ENCODE measurements around the gene NRF1.
A peak's percentile ranks its signal among the peaks of the same experiment; 100 is the strongest.

NRF1 gene

DNA sequence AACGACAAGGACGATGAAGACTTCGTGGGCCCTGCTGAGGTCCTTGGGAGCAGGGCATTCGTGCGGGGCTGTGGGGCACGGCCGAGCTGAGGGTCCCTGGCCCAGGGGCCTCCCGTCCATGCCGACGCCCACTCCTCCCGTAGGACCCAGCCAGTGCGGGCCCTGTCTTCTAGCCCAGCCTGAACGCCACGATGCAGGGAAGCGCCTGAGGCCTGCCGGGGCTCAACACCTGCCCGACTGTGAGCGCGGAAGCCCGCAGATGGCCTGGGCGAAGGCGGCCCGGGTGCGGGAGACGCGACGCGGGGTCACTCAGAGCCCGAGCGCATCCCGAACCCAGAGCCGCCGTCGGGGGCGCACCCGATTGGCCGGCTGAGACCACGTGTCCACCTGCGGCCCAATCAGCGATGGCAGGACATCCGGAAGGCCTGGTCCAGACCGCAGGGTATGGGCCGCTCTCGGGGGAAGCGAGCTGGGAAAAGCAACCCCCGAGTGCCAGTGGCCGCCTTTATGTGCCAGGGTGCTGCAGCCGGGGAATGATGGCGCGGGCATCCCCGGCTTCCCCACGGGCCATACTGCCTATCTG lies 151.0 kb downstream of the NRF1 start:
- intact Hi-C loops (cut with DNase I) = no loop called here
- peak in 1 of 10 donors; percentile 74 for DNase-seq

DNA sequence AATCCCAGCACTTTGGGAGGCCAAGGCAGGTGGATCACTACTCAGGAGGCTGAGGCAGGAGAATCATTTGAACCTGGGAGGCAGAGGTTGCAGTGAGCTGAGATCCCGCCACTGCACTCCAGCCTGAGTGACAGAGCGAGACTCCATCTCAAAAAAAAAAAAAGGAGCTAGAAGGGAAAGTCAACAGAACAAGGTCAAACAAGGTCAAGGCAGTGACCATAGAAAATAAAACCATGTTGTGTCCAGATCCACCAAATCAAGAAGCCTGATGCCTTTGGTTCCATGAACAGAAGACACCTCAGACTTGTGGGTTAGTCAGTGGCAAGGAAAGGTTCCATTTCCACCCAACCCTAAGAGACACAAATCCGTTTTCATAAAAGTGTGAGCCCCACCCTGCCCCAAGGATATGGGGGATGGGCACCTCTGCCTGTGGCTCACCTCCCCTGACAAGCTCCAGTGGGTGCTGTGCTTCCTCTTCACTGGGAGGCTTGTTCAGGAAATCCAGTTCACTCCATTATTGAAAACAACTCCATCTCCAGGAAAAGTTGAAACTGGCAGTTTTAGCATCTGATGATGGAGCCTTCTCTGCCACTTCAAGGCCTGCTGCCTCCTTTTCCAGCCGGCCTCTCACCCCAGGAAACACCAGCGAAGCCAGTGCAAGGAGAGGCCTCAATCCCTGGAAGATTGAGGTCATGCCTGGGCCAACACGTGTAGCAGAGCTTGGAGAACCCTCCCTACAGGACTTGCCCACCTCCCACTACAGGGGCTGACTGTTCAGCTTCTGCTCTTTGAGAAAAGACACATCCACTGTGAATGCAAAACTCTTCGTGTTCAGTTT lies 152.9 kb downstream of the NRF1 start:
- peak in 1 of 10 donors; percentile 50 for DNase-seq
- intact Hi-C loops (cut with DNase I) = no loop called here

DNA sequence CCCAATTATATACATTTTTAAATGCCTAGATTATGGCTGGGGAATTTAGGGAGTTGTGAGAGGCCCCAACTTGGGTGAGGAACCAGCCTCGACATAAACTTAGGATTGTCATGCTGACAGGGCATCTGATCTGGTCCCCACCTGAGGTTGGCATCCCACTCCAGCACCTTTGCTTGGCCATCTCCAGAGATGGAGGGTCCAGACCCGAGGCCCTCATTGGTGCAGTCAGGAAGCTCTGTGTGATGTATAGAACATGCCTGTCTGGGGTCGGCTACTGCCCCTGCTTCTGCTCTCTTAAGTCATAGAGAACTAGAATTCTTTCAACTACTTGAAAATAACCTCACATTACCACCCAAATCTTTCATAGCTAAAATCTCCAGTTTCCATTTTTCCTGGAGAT lies 153.8 kb downstream of the NRF1 start:
- DNase-seq = peak in 1 of 10 donors; percentile 55
- intact Hi-C loops (cut with DNase I) = no loop called here

DNA sequence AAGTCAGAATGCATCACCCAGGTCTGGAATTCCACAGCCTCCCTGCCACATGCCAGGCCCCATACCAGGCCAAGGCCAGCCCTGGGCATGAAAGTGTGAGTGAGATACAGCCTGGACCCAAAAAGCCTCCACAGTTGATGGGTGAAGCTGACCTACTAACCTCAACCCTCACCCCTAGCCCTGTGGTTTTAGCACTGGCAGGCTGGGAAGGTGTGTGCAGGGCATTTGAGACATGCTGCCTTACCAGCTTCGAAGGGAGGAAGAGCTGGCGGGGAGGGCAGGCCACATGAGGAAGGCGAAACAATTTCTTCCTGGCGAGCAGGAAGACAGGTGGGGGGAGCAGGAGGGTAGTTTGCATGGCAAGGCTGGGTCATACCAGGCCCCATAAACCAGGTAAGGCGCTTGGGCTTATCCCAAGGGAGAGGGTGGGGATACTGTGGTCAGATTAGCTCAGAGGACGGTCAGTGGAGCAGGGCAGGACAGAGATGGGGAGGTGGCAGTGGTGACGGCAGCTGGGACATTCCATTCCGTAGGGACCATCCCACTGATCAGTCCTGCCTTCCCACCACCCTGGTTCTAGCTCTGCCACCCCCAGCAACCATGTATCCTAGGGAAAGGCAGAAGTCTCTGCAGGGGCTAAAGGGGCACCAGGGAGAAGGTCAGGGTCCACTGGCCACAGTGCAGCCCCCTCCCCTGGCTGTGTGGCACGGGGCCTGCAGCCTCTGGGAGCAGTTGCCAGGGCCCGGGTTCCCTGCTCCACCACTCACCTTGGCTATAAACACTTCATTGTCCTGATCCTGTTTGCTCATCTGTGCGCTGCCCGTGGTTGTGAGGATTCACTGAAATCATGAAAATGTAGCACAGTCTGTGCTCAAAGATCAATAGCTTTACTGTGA lies 155.8 kb downstream of the NRF1 start:
- intact Hi-C loops (cut with DNase I) = no loop called here

DNA sequence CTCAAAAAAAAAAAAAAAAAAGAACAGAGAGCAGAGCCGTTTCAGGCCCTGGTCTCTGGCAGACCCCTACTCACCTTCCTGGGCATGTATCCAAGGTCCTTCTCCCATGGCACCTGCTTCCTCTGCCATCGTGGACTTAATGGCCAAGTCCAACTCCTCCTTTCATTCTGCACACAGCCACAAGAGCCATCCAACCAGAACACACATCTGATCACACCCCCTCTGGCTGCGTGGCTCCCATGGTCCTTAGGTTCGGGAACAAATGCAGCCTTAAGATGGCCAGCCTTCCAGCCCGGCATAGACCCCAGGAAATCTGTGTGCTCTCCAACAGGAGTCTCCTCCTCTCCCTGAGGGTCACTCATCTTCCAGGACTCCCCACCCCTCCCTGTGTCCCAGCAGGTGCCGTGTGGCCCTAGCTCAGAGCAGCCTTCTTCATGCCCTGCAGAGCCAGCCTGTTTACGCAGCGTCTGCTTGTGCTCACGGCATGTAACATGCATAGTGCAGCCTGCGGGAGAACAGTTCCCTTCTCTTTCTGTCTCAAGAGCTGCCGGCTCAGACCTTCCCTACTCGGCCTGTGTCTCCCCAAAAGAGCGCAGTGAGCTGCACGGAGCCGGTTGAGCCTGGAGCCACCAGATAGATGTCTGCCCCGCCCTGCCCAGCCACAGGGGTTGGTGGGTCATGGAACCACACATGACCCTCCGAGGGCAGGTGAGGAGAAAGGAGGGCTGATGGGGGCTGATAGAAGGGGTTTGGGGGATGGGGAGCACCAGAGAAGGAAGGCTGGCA lies 157.3 kb downstream of the NRF1 start:
- intact Hi-C loops (cut with DNase I) = no loop called here
- DNase-seq = peak in 2 of 10 donors; percentile 29 to 57

More for the DNA sequence above, 155.8 kb downstream of the NRF1 start:
- peak in 1 of 10 donors; percentile 67 for DNase-seq

DNA sequence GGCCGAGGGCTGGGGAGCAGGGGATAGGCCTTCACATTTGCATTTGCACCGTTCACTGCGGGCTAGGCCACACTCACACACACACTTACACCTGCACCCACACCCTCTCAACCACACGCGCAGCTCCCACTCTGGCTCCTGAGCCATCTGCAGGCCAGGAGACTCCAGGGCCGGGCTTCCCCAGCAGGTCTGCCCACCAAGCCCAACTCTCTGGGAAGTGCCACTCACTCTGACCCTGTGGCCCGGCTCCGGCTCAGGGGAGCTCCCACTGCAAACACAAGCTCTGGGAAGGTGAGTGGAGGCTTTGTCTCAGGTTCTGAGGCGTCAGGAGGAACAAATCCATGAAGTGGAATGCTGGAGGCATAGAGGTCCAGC lies 157.9 kb downstream of the NRF1 start:
- peak in 2 of 10 donors; percentile 63 to 71 for DNase-seq
- intact Hi-C loops (cut with DNase I) = no loop called here

DNA sequence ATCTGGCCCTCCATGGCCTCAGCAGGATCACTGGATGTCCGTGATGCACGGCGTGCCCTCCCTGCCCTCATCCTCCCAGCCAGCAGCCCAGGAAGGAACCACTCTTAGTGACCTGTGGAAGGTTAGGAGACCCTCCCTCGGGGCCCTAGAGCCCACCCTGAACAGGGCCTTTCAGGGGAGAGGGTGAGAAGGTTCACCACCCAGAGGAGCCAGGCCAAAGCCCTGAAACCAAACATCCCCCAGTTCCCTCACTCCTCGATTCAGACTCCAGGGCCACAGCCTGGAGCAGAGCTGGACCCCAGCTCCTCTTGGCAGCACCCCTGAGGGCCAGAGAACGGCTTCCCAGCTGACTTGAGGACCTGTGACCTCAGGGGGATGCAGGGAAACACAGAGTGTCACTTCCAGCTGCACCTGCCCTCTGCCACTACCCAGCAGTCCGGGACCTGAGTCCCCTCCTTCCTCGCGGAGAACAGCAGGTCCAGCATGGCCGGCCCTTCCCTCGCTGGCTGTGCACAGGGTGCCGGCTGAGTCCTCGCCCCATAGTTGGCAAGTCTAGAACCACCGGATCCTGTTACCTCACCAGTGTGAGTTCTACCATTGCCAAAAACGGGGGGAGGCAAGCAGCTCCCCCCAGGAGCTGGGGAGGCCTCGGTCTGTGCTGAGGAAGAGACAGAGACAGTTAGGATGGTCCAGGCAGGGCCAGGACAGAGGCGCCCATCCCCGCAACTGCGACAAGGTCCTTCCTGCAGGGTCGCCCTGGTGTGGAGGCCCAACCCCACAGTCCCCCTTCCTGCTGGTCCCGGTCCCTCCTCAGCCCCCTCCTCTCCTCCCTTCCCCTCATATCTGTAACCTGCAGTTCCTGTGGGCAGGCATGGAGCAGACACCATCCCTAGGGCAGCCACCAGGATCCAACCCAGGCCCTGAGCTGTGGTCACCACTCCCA lies 158.6 kb downstream of the NRF1 start:
- peak in 2 of 10 donors; percentile 72 to 75 for DNase-seq
- intact Hi-C loops (cut with DNase I) = no loop called here

DNA sequence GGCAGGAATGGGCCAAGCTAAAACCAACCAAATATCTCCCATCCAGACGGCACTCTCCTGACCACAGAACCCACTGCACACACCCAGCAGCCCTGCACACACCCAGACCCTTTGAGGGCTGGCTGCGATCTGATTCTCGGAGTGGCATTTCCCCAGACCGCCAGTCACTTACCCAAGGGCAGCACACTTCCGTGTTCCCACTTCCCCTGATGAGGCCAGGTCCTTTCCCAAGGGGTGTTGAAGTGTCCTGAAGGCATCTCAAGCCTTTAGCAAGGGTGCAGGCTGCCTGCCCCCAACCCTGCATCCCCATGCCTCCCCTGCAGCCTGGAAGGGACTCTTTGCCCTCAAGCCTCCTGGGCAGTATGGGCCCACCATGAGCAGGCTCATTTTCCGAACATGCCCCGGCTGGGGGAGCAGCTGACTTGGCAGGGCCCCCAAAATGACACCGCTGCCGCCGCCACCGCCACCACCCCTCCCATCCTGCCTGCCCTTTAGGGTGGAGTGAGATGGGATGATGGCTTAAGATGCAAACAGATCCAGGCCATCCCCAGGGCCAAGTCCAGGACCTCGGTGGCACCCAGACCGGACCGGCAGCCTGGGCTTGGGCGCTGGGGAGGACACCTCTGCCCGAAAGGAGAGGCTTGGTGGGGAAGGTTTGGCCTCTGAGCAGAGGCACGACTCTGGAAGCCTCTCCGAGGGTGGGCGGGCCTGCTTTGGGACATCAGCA lies 159.8 kb downstream of the NRF1 start:
- intact Hi-C loops (cut with DNase I) = no loop called here

DNA sequence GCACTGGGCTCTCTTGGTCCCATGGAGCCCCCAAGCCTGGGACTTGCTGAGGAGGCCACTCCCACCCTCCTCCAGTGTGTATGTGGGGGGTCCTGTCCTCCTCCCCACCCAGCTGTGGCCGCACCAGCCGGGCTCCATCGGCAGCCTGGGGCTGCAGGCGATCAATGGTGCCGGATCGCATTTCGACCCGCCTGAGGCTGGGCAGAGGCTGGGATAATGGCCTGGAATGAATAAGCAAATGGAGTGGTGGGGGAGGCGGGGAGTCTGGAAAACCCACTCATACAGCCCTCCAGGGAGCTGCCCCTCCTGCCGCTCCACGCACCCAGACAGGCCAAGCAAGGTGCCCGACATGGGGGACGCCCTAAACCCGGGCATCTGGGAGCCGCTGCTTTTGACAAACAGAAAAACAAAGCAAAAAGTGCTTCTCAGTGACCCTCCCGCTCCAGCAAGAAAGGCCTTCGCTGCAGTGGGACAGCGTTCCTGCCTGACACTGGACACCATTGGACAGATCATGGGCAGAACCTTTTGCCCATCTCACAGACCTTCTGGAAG lies 160.5 kb downstream of the NRF1 start:
- intact Hi-C loops (cut with DNase I) = no loop called here

More for the DNA sequence above, 159.8 kb downstream of the NRF1 start:
- peak in 2 of 10 donors; percentile 69 to 83 for DNase-seq

DNA sequence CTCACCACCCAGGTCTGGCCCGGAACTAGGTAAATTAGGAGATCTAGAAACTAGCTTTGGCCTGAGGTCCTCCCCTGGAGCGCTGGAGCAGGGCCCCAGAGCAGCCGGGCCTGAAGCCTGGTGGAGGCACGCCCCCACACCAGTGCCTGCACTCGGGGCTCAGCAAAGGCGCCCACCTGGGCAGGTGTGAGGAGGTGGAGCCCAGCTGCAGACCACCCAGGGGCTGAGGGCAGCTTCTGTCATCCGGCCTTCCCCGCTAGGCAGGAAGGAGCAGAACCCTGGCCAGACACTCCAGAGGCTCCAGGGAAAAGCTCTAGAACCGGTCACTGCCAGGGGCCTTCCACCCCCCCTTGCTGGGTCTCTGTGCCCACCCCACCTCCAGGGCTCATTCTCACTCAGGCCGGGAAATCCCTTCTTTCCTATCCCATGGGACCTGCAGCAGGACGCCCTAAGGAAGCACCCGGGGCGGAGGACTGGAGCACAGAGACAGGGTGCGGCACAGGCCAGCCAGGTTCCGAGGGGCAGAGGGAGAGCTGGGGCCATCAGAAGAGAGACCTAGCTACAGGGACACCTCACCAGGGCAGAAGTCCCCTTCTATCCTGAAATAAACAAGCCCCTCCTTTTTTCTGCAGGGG lies 161.2 kb downstream of the NRF1 start:
- DNase-seq = peak in 1 of 10 donors; percentile 52

More for the DNA sequence above, 160.5 kb downstream of the NRF1 start:
- peak in 1 of 10 donors; percentile 7 for DNase-seq

DNA sequence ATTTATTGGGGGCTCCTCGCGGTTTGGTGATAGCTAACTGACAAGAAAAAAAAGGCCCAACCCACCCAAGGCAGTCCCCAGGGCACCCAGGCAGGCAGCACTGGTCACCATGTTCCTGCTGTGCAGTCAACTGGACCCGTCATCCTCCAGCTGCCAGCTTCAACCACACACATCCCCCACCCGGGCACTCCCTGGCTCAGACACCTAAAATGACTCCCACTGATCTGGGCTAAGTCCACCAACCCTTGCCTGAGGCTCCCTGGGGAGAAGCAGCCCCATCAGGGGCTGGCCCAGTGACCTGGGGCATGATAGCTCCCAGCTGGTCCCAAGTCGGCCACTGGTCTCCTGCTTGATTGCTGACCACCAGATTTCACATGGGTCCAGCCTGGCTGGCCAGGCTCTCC lies 161.8 kb downstream of the NRF1 start:
- DNase-seq = peak in 1 of 10 donors; percentile 79
- intact Hi-C loops (cut with DNase I) = no loop called here

More for the DNA sequence above, 161.2 kb downstream of the NRF1 start:
- intact Hi-C loops (cut with DNase I) = no loop called here

DNA sequence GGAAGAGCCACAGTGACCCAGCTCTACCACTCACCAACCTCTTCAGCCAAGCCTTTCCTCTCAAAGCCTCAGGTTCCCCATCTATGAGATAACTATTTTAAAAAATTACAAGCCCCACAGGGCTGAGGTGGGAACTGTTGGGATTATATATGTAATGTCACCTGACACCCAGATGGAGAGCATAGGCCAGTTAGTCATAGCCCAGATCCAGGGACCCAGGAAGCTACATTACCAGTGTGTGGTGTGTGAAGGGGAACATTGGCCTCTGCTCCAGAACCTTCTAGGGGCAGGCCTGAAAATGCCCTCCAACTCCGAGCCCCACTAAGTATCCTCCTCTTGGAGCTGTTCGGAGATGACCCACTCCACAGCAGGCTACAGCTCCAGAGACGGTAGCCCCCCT lies 162.4 kb downstream of the NRF1 start:
- DNase-seq = no peak
- intact Hi-C loops (cut with DNase I) = no loop called here

DNA sequence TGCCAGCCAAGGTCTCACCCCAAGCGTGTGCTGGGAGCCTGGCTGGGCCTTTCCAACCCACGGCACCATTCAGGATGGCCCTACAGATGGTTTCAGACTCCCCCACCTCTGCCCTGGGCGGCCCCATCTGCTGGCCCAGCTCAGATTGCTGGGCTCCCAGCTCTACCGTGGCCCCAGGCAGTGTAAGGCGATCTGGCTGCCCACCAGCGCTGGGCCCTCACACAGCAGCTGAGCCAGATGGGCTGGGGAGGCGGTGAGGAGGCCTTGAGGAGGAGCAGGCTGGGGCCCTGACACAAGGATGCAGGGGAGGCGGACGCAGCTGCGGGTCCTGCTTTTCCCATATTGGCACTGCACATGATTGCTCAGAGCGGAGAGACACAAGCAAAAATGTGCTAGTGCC lies 162.8 kb downstream of the NRF1 start:
- intact Hi-C loops (cut with DNase I) = no loop called here
- peak in 1 of 10 donors; percentile 82 for DNase-seq

DNA sequence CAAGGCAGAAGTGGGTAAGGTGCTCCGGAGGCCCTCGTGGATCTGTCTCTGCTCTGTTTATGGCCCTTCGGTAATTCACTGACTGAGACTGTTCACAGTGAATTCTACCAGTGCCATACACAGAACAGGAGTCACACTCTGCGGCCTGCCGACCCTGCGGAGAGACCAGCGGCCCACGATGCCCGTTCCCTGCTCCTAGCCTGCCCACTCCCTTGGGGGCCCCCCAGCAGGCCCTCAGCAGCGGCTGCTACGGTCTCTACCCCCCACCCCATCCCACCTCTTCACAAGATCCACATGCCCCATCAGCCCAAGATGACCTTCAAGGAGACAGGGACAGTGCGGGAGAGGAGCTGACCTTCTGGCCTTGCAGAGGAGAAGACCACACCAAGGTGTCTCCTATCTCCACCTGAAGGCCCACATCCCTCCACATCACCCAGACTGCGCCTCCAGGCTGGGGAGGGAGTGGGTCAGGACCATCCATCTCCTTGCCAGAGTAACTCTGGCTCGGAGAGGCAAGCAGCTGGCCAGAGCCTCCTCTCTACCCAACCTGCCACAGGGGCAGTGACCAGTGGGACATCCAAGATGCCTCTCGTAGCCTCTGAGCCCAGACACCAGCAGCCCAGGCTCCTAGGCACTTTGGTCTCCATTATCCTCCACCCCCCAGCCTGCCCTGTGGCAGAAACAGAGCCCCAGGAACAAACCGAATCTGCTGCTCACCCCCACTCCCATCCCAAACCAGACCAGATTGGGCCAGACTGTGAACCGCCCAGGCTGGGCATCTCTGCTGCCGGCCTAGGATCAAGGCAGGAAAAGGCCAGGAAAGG lies 163.6 kb downstream of the NRF1 start:
- DNase-seq = peak in 1 of 10 donors; percentile 71
- intact Hi-C loops (cut with DNase I) = no loop called here

DNA sequence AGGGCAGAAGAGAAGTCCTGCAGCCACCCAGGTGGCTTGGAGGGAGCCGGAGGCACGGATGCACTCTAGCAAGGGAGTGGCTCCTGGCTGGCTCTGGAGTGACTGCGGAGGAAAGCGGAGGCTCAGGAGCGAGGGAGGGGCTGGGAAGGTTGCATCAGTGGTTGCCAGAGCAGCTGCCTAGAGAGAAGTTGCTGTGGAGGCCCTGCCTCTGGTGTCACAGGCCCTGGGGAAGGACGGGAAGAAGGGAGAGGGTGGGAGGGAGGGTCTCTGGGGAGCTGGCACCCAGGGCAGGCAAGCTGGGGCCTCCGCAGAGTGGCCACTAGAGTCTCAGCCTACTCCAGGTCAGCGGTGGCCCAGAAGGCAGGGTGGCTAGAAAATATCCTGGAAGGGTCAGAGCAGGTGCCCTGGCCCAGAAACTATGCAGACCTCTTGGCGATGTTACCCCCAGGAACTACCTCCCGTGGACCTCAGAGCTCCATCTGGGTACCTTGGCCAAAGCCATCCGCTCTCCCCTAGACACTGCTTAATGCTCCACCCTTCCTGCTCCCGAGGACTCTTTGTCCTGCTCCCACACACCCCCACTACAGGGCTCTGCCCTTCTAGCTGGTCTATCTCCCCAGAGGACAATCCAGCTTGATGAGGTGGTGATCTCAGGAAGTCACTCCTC lies 164.3 kb downstream of the NRF1 start:
- peak in 2 of 10 donors; percentile 39 to 62 for DNase-seq
- intact Hi-C loops (cut with DNase I) = no loop called here

DNA sequence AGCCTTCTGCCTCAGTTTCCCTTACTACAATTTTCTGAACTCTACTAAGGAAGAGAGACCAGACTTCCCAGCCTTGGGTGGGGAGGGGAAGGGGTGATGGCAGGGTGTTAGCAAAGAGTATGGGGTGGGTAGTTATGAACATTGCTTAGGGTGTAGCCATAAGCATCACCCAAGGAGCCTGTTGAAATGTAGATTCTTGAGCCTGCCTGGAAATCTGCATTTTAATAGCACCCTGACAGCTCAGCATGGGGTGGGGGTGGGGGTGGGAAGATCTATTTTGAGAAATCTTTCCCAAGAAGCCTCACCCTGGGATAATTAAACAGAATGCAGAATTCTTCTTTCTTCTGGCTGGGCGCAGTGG lies 164.8 kb downstream of the NRF1 start:
- intact Hi-C loops (cut with DNase I) = no loop called here
- no peak for DNase-seq
